Osteoblast (primary cell): Measurements from ENCODE around the gene PLEKHH2. TPM values are rescaled to one million over a fixed set of nuclear protein-coding genes. Genes with fewer than 3 reads are reported as not detected.

ENCODE experiments used
- DNase-seq: peaks from one replicate; pipeline ENCODE4 v3.0.0; 2011; ENCODE audit warnings: low spot score, mixed read lengths; ENCODE audit not compliant: insufficient read length; ENCODE audit errors: missing footprints
- H2AFZ ChIP-seq: 2 replicates; pipeline ENCODE4 v1.6.0; 2011; ENCODE audit warnings: mild to moderate bottlenecking, low read length
- H3K27ac ChIP-seq: 2 replicates; pipeline ENCODE4 v1.5.1; 2011; ENCODE audit warnings: mild to moderate bottlenecking, low read depth, low read length, moderate library complexity
- H3K27me3 ChIP-seq: 2 replicates; pipeline ENCODE4 v1.6.0; 2012; ENCODE audit warnings: mild to moderate bottlenecking, control low read depth, inconsistent platforms, low read length, moderate library complexity; ENCODE audit not compliant: insufficient read depth
- H3K36me3 ChIP-seq: 2 replicates; pipeline ENCODE4 v1.5.1; 2011; ENCODE audit warnings: mild to moderate bottlenecking, low read length, control low read depth, moderate library complexity; ENCODE audit not compliant: insufficient read depth
- H3K4me1 ChIP-seq: 2 replicates; pipeline ENCODE4 v1.5.1; 2011; ENCODE audit warnings: mild to moderate bottlenecking, low read length, control low read depth, moderate library complexity; ENCODE audit not compliant: insufficient read depth
- H3K4me2 ChIP-seq: 2 replicates; pipeline ENCODE4 v1.6.0; 2011; ENCODE audit warnings: mild to moderate bottlenecking, low read length; ENCODE audit not compliant: insufficient read depth
- H3K4me3 ChIP-seq: fragments of 200-600 bp; sonication (generic); 3 replicates; pipeline ENCODE4 v1.5.1; 2012; ENCODE audit warnings: mild to moderate bottlenecking, low read length, inconsistent platforms; ENCODE audit not compliant: insufficient read depth
- H3K79me2 ChIP-seq: 2 replicates; pipeline ENCODE4 v1.6.0; 2012; ENCODE audit warnings: mild to moderate bottlenecking, low read length, control low read depth, inconsistent platforms; ENCODE audit not compliant: insufficient read depth
- H3K9me3 ChIP-seq: 2 replicates; pipeline ENCODE4 v1.5.1; 2011; ENCODE audit warnings: low read depth, low read length, control low read depth
- H4K20me1 ChIP-seq: 2 replicates; pipeline ENCODE4 v1.6.0; 2012; ENCODE audit warnings: mild to moderate bottlenecking, low read length, control low read depth; ENCODE audit not compliant: insufficient read depth
- CTCF ChIP-seq: IDR thresholded peaks from 2 replicates; pipeline ENCODE4 v1.5.1; 2011; ENCODE audit warnings: mild to moderate bottlenecking, low read depth, low read length, moderate library complexity; ENCODE audit errors: extremely low read depth
- total RNA-seq: library from RNA; depleted of rRNA; stranded (reverse); fragments of >200 nt; gene quantifications from 2 replicates; pipeline ENCODE4 v1.2.3, GENCODE V29; 2012

PLEKHH2 gene
- total RNA-seq, 1 donor: 18.8 TPM

GRCh38 chr2:43778233-43778632 lies 141.2 kb downstream of the PLEKHH2 start:
- TF ChIP-seq CTCF: no peak
- DNase-seq: peak; percentile 26
- peaks cover 9% of the 10 kb centered on the region for H3K79me2 ChIP-seq
- no peaks in the 10 kb centered on the region for H3K27me3 ChIP-seq
- H4K20me1 ChIP-seq: no peaks in the 10 kb centered on the region
- no peak overlapping the region for H3K4me3 ChIP-seq
- H3K9me3 ChIP-seq: no peaks in the 10 kb centered on the region
- no peak overlapping the region for H2AFZ ChIP-seq
- no peak overlapping the region for H3K4me2 ChIP-seq
- no peak overlapping the region for H3K27ac ChIP-seq
- peaks cover 9% of the 10 kb centered on the region for H3K36me3 ChIP-seq
- H3K4me1 ChIP-seq: peaks cover 5% of the 10 kb centered on the region

GRCh38 chr2:43787895-43788294 lies 150.8 kb downstream of the PLEKHH2 start:
- Histone ChIP-seq H3K79me2 (no peaks in the 10 kb centered on the region), H3K27ac (no peak overlapping the region), H2AFZ (no peak overlapping the region)

GRCh38 chr2:43788646-43789045 lies 151.6 kb downstream of the PLEKHH2 start:
- no peak for DNase-seq
- Histone ChIP-seq H3K4me1 (no peaks in the 10 kb centered on the region), H3K27ac (no peak overlapping the region), H3K9me3 (no peaks in the 10 kb centered on the region), H3K4me2 (no peak overlapping the region), H3K79me2 (no peaks in the 10 kb centered on the region), H4K20me1 (no peaks in the 10 kb centered on the region), H3K36me3 (peaks cover 13% of the 10 kb centered on the region), H3K27me3 (no peaks in the 10 kb centered on the region), H2AFZ (no peak overlapping the region), H3K4me3 (no peak overlapping the region)
- TF ChIP-seq CTCF: no peak

More at GRCh38 chr2:43787895-43788294, 150.8 kb downstream of the PLEKHH2 start:
- no peaks in the 10 kb centered on the region for H3K27me3 ChIP-seq
- no peak for TF ChIP-seq CTCF
- no peaks in the 10 kb centered on the region for H4K20me1 ChIP-seq
- no peaks in the 10 kb centered on the region for H3K4me1 ChIP-seq
- H3K4me2 ChIP-seq: no peak overlapping the region
- DNase-seq: no peak
- no peaks in the 10 kb centered on the region for H3K9me3 ChIP-seq
- H3K36me3 ChIP-seq: peaks cover 8% of the 10 kb centered on the region
- no peak overlapping the region for H3K4me3 ChIP-seq

- Histone ChIP-seq H4K20me1 (no peaks in the 10 kb centered on the region), H2AFZ (no peak overlapping the region), H3K4me1 (no peaks in the 10 kb centered on the region), H3K27me3 (no peaks in the 10 kb centered on the region), H3K27ac (no peak overlapping the region), H3K4me2 (no peak overlapping the region), H3K4me3 (no peak overlapping the region), H3K9me3 (no peaks in the 10 kb centered on the region), H3K79me2 (no peaks in the 10 kb centered on the region), H3K36me3 (peaks cover 19% of the 10 kb centered on the region)
- TF ChIP-seq CTCF: no peak
- DNase-seq: no peak
Measured at GRCh38 chr2:43790147-43790546, 153.1 kb downstream of the PLEKHH2 start.
